IMR-90 (cell line): ENCODE measurements around the gene FRY.

Experiments used
- BHLHE40 ChIP-seq: fragments of 150-350 bp; IDR thresholded peaks from 2 replicates; pipeline ENCODE4 v1.6.1; 2016; ENCODE audit warnings: mild to moderate bottlenecking, low read depth, low read length
- ELK1 ChIP-seq: fragments of 150-350 bp; IDR thresholded peaks from 2 replicates; pipeline ENCODE4 v1.6.1; 2016; ENCODE audit warnings: low read depth, mild to moderate bottlenecking, low read length, moderate library complexity, borderline replicate concordance
- MAFK ChIP-seq: IDR thresholded peaks from 2 replicates; pipeline ENCODE4 v1.6.1; 2012; ENCODE audit warnings: low read depth, low read length, improper control_type of control experiment
- MXI1 ChIP-seq: IDR thresholded peaks from 2 replicates; pipeline ENCODE4 v1.6.1; 2012; ENCODE audit warnings: low read depth, mild to moderate bottlenecking, low read length, moderate library complexity, borderline replicate concordance
- POLR2A ChIP-seq: IDR thresholded peaks from 2 replicates; pipeline ENCODE4 v1.6.1; 2012; ENCODE audit warnings: mild to moderate bottlenecking, low read depth, low read length
- RAD21 ChIP-seq: IDR thresholded peaks from 2 replicates; pipeline ENCODE4 v1.6.1; 2012; ENCODE audit warnings: low read length, improper control_type of control experiment
- RFX5 ChIP-seq: IDR thresholded peaks from 2 replicates; pipeline ENCODE4 v1.8.0; 2012; ENCODE audit warnings: low read depth, mild to moderate bottlenecking, low read length, moderate library complexity
- SMC3 ChIP-seq: fragments of 150-350 bp; IDR thresholded peaks from 2 replicates; pipeline ENCODE4 v1.6.1; 2016; ENCODE audit warnings: low read depth, mild to moderate bottlenecking, antibody characterized with exemption, low read length, moderate library complexity
- TF ChIP-seq, protein P1 (sequence below): conservative IDR thresholded peaks from 2 replicates; pipeline ENCODE4 v1.5.1; 2012; ENCODE audit warnings: mild to moderate bottlenecking, low read depth, low read length, improper control_type of control experiment

DNA sequence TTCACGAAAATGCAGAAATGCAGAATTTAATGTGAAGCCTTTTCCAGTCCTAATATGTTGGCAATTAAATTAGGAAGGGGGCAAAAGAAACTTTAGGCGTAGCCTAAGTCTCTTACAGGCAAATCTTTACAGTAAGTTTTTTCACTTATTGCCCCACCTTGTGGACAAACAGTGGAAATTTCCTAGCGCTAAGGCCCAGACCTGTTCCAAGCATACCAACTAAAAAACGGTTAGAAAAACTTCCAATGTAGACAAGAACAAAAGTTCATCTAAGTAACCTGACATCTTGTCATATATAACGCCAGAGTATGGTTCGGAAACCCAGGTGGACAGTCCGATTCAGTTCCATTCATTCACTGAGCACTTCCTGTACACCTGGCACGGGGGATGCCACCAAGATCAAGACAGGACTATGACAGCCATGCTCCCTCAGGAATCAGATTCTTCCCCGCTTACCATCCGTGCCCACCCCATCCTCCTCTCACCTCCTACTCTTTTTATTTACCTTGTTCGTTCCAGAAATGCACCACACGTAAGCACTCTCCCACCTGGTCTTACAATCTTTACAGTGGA, 278.6 kb downstream of the FRY start:
- TF ChIP-seq RAD21, result peak; percentile 73
- no peak for TF ChIP-seq RFX5
- no peak for TF ChIP-seq ELK1
- TF ChIP-seq, protein P1, sequence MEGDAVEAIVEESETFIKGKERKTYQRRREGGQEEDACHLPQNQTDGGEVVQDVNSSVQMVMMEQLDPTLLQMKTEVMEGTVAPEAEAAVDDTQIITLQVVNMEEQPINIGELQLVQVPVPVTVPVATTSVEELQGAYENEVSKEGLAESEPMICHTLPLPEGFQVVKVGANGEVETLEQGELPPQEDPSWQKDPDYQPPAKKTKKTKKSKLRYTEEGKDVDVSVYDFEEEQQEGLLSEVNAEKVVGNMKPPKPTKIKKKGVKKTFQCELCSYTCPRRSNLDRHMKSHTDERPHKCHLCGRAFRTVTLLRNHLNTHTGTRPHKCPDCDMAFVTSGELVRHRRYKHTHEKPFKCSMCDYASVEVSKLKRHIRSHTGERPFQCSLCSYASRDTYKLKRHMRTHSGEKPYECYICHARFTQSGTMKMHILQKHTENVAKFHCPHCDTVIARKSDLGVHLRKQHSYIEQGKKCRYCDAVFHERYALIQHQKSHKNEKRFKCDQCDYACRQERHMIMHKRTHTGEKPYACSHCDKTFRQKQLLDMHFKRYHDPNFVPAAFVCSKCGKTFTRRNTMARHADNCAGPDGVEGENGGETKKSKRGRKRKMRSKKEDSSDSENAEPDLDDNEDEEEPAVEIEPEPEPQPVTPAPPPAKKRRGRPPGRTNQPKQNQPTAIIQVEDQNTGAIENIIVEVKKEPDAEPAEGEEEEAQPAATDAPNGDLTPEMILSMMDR, result peak; percentile 78
- TF ChIP-seq MAFK, result no peak
- no peak for TF ChIP-seq POLR2A
- no peak for TF ChIP-seq MXI1
- TF ChIP-seq BHLHE40, result no peak
- peak; percentile 87 for TF ChIP-seq SMC3
